Measurements from ENCODE around the gene SCAF8.
"Not testable (repeated sequence)": the region's sequence is repeated elsewhere in the genome, so short reads cannot be mapped to it uniquely, and the experiment has no call there.

GRCh38 chr6:154744029-154744745 lies 11.0 kb downstream of the SCAF8 start:
- not testable (repeated sequence) for TF ChIP-seq POLR2A, POLR2AphosphoS5 (IDR thresholded peaks at IDR 0.05; ENCODE audit: low read depth, low read length)
